HG03196 (cell line): ENCODE measurements around the gene CENPP.
"Not testable (repeated sequence)": the region's sequence is repeated elsewhere in the genome, so short reads cannot be mapped to it uniquely, and the experiment has no call there.

ENCODE experiments used
- ATAC-seq: cut with Tn5 transposase; IDR thresholded peaks from one replicate; pipeline ENCODE4 v1.9.1; 2021; ENCODE audit not compliant: unreplicated experiment

Gene CENPP

DNA sequence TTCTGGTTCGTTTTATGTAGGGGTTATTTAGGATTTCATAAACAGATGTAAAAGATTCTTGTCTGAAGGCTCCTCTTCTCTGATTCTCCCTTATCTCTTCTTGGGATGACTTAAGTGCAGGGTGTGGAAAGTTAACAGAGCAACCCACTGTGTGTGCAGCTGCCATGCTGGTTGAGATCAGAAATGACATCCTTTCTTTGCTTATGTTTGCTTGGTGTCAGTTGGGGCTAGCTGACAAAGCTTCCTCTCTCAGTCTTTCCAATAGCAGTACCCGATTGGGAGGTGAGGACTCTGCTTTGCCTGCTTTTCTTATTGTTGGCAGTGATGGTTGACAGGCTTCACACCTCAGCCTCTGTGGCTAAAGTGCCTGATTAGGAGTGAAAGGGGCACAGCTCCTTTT is 52.1 kb downstream of the CENPP start:
- ATAC-seq: no peak

- ATAC-seq: no peak
These were observed 53.3 kb downstream of the CENPP start for GRCh38 chr9:92378865-92379560.

- no peak for ATAC-seq
These were observed 54.9 kb downstream of the CENPP start for GRCh38 chr9:92380603-92381002.

- no peak for ATAC-seq
These were observed 56.0 kb downstream of the CENPP start for GRCh38 chr9:92381775-92382174.

- ATAC-seq: no peak
These were observed 58.6 kb downstream of the CENPP start for GRCh38 chr9:92384375-92384774.

GRCh38 chr9:92385001-92385400 is 59.2 kb downstream of the CENPP start:
- no peak for ATAC-seq

DNA sequence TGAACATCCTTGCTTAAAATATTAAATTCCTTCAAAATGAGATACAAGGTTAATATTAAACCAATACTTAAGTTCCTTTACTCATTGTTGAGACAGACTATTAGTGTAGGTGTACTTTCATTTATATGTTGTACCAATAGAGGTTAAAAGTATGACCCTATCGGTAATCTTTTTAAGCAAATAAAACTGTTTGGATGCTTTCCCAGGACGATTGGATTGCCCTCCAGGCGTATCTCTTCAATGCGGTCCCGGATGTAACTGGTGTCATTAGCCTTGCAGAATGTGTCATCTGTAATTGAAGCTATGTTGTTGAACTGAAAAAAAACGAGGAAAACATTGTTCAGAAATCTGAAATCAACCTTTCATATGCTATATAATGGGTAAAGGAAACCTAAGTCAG is 59.7 kb downstream of the CENPP start:
- no peak for ATAC-seq

GRCh38 chr9:92385953-92386352 is 60.2 kb downstream of the CENPP start:
- ATAC-seq: no peak

- ATAC-seq: no peak
These were observed 66.9 kb downstream of the CENPP start for GRCh38 chr9:92392690-92393089.

- ATAC-seq: no peak
These were observed 67.9 kb downstream of the CENPP start for GRCh38 chr9:92393686-92394085.

GRCh38 chr9:92395617-92396016 is 69.9 kb downstream of the CENPP start:
- ATAC-seq: no peak

DNA sequence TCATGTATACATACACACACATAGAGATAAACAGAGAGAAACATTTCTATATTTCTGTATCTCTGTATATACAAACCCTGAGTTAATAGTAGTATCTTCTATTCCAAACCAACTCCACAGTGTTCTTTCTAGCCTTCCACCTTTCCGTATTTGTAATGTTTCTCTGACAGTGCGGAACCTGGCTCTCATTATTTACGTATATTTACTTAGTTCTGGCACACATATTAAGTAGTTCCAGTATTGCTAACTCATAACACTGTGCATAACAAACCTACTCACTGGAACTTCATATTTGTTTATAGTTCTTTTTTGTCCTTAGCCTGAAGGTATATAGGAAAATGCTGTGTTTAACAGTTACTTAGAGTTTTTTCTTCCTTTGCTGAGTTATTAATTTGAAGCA is 72.1 kb downstream of the CENPP start:
- no peak for ATAC-seq

- no peak for ATAC-seq
These were observed 76.6 kb downstream of the CENPP start for GRCh38 chr9:92402360-92402759.

DNA sequence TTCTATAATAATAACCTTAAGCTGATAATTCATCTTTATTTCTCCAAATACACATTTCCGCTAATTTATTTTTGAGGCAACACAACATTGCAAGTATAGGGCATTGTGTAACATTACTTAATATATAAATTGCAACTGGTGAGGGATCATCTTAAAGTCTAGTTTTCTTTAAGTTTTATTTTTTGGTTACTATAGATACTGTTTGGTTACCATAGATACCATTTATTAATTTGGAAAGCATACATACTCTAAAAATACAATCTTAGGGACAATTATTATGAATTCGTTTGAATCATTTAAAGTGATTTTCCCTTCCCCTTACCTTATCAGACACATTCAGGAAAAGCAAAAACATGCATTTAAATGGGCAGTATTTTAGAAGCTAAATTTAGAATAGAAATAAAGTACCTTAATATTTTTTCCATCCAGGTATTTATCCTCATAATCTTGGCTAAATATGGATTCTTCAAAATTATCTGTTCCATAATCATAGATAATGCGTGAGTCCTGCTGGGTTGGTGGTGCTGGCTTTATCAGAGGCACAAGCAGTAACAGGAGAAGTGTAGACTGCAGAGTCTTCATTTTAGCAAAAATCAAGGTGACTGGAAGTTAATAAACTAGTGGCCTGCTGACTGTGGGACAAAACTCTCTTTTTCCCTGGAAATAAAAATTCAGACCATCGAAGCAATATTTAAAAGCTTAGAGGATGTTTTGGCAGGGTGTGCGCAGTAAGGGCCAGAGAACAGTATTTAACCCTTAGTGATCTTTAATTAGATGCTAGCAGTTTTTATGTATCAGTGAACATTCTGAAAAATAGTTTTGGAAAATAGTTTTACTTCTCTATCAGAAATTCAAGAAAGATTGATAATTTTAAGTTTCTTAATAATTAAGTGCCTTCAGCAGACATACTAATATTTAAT is 77.3 kb downstream of the CENPP start:
- no peak for ATAC-seq

- ATAC-seq: no peak
These were observed 78.5 kb downstream of the CENPP start, which contains the start of gene OGN for GRCh38 chr9:92404042-92404836. Gene OGN, minus strand, starts transcription at chr9:92404578. Its CDS starts 1,171 bp downstream, at chr9:92403407.

DNA sequence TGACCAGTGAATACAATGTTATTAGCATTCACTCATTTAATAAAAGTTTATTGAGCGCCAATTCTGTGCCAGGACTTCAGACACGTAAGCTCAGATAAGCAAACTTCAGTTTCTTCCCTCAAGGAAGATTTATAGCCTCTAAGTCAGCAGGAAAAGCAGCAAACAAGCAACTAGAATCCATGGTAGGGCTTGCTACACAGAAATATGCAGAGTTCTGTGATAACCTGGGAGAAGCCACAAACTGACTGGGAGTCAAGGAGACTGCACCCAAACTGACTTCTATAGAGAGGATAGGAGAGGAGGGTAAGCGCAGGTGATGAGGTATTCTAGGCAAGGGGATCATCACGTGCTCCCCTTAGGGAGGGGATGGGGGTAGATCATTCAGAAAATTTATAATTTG is 80.1 kb downstream of the CENPP start:
- ATAC-seq: no peak

- ATAC-seq: no peak
These were observed 80.7 kb downstream of the CENPP start for GRCh38 chr9:92406477-92406876.

DNA sequence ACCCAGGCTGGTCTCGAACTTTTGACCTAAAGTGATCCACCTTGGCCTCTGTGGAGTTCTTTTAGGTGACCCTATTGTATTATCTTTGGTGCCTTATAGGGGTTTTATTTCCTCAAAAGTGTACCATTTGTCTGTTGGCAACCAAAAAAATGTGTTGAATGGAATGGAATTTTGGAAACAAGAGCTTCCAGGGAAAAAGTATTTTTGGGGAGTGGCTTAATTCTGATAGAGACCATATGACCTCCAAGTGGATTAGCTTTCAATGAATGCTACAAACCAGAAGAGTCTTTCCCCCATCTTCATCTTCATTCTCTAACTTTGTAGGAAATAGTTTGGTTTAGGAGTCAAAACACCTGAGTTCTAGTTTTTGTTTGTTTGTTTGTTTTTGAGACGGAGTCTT is 82.1 kb downstream of the CENPP start:
- ATAC-seq: no peak

GRCh38 chr9:92408747-92409478 is 83.2 kb downstream of the CENPP start:
- no peak for ATAC-seq

GRCh38 chr9:92411157-92411556 is 85.4 kb downstream of the CENPP start:
- ATAC-seq: not testable (repeated sequence)

- no peak for ATAC-seq
These were observed 88.8 kb downstream of the CENPP start for GRCh38 chr9:92414566-92414965.
